ENCODE results near the gene ADRA2B. TPM values are rescaled to one million over a fixed set of nuclear protein-coding genes. Genes with fewer than 3 reads are reported as not detected.
A peak's percentile ranks its signal among the peaks of the same experiment; 100 is the strongest.

The ADRA2B gene
- total RNA-seq, 1 donor: under 0.01 TPM

- DNase-seq (ENCODE audit: low read depth in 2 of 3, low spot score in 2 of 3): no peak
Measured at GRCh38 chr2:96119389-96119751, 3.0 kb upstream of the ADRA2B start.

- DNase-seq (ENCODE audit: low read depth in 2 of 3, low spot score in 2 of 3): no peak
Measured at GRCh38 chr2:96118698-96119388, 2.5 kb upstream of the ADRA2B start.

- no peak for DNase-seq (ENCODE audit: low read depth in 2 of 3, low spot score in 2 of 3)
Measured at GRCh38 chr2:96117701-96118588, 1.6 kb upstream of the ADRA2B start.

GRCh38 chr2:96116879-96117533 lies 635 bp upstream of the ADRA2B start:
- peak; percentile 50 to 61 (median 58) for DNase-seq (ENCODE audit: low read depth in 2 of 3, low spot score in 2 of 3)

- DNase-seq (ENCODE audit: low read depth in 2 of 3, low spot score in 2 of 3): no peak
Measured at GRCh38 chr2:96115631-96116423, 544 bp downstream of the ADRA2B start.

GRCh38 chr2:96114903-96115581 lies 1.3 kb downstream of the ADRA2B start:
- no peak for DNase-seq (ENCODE audit: low read depth in 2 of 3, low spot score in 2 of 3)

- no peak for DNase-seq (ENCODE audit: low read depth in 2 of 3, low spot score in 2 of 3)
Measured at GRCh38 chr2:96114546-96114902, 1.8 kb downstream of the ADRA2B start.

GRCh38 chr2:96113951-96114350 lies 2.4 kb downstream of the ADRA2B start:
- DNase-seq (ENCODE audit: low read depth in 2 of 3, low spot score in 2 of 3): no peak

- DNase-seq (ENCODE audit: low read depth in 2 of 3, low spot score in 2 of 3): no peak
Measured at GRCh38 chr2:96113367-96113677, 3.0 kb downstream of the ADRA2B start.

GRCh38 chr2:96112501-96113366 lies 3.6 kb downstream of the ADRA2B start:
- DNase-seq (ENCODE audit: low read depth in 2 of 3, low spot score in 2 of 3): no peak

- DNase-seq (ENCODE audit: low read depth in 2 of 3, low spot score in 2 of 3): no peak
Measured at GRCh38 chr2:96111823-96112500, 4.4 kb downstream of the ADRA2B start.

GRCh38 chr2:96111257-96111640 lies 5.1 kb downstream of the ADRA2B start:
- no peak for DNase-seq (ENCODE audit: low read depth in 2 of 3, low spot score in 2 of 3)

- DNase-seq (ENCODE audit: low read depth in 2 of 3, low spot score in 2 of 3): no peak
Measured at GRCh38 chr2:96110621-96111256, 5.6 kb downstream of the ADRA2B start.

GRCh38 chr2:96109931-96110511 lies 6.3 kb downstream of the ADRA2B start:
- no peak for DNase-seq (ENCODE audit: low read depth in 2 of 3, low spot score in 2 of 3)

GRCh38 chr2:96109361-96109680 lies 7.0 kb downstream of the ADRA2B start:
- DNase-seq (ENCODE audit: low read depth in 2 of 3, low spot score in 2 of 3): no peak

GRCh38 chr2:96108541-96109360 lies 7.6 kb downstream of the ADRA2B start:
- no peak for DNase-seq (ENCODE audit: low read depth in 2 of 3, low spot score in 2 of 3)

- DNase-seq (ENCODE audit: low read depth in 2 of 3, low spot score in 2 of 3): no peak
Measured at GRCh38 chr2:96108151-96108540, 8.2 kb downstream of the ADRA2B start.

- no peak for DNase-seq (ENCODE audit: low read depth in 2 of 3, low spot score in 2 of 3)
Measured at GRCh38 chr2:96107708-96108065, 8.7 kb downstream of the ADRA2B start.

Measured in hematopoietic multipotent progenitor cell (in vitro differentiated cells).